ENCODE data around the gene LCN15.

The LCN15 gene

DNA sequence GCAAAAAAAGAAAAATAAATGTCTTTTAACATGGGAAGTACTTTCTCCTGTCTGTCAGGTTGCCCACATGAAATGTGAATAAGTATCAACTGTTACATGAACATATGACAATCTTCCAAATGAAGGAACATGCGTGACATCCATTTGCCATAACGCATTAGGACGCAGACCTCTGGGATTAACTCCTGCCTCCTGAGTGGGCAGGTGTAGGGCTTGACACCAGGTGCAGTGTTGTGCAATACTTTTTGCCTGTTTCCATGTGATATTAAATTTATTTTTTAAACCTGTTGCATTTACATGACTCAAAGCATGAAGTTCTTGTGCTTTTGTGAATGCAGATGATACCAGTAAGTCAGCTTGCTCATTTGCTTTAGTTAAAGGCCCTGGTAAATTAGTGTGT, 18.1 kb upstream of the LCN15 start:
- Histone ChIP-seq H4K5ac (ENCODE audit: low read length) (no peak overlapping the region), H3K79me1 (ENCODE audit: low read length) (no peaks in the 10 kb centered on the region), H2BK120ac (ENCODE audit: low read depth, low read length) (no peak overlapping the region), H3K56ac (ENCODE audit: low read length) (no peak overlapping the region), H3K27me3 (ENCODE audit: insufficient read depth, low read length, poor library complexity) (no peaks in the 10 kb centered on the region), H3K23ac (ENCODE audit: low read length) (no peak overlapping the region), H3K9ac (ENCODE audit: low read length) (no peak overlapping the region), H2AK5ac (ENCODE audit: low read length) (no peak overlapping the region), H3K27ac (ENCODE audit: low read depth, low read length) (no peak overlapping the region), H3K18ac (ENCODE audit: low read length) (no peak overlapping the region), H4K8ac (ENCODE audit: low read depth, low read length) (no peak overlapping the region), H2BK15ac (replicated peaks; ENCODE audit: low read depth) (no peak overlapping the region), H3K4ac (ENCODE audit: low read depth, low read length) (no peak overlapping the region), H2BK5ac (ENCODE audit: low read length) (no peak overlapping the region), H3K4me1 (ENCODE audit: control insufficient read depth, low read depth, low read length) (no peaks in the 10 kb centered on the region), H3K79me2 (ENCODE audit: control insufficient read depth, insufficient read depth, low read length) (no peaks in the 10 kb centered on the region), H3K4me3 (ENCODE audit: low read length) (no peak overlapping the region), H3K36me3 (ENCODE audit: control insufficient read depth, insufficient read depth, low read length) (no peaks in the 10 kb centered on the region), H3K4me2 (ENCODE audit: low read length) (no peak overlapping the region)
- no peak for DNase-seq
- no CpG with 5 or more reads among the region's 3 CpGs for WGBS (ENCODE audit: extremely low coverage, insufficient coverage, low lambda C conversion rate)

DNA sequence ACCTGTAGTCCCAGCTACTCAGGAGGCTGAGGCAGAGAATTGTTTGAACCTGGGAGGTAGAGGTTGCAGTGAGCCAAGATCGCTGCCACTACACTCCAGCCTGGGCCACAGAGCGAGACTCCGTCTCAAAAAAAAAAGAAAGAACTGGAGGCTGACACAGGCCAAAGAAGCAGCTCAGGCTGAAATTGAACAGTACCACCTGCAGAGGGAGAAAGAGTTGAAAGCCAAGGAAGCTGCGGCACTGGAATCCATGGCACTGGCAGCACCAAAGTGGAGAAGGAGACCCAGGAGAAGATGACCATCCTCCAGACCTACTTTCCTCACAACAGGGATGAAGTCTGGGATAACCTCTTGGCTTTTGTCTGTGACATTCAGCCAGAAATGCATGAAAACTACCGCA, 15.5 kb upstream of the LCN15 start:
- no peak overlapping the region for H2BK15ac ChIP-seq (replicated peaks; ENCODE audit: low read depth)
- H3K27ac ChIP-seq (ENCODE audit: low read depth, low read length): no peak overlapping the region
- no peak overlapping the region for H2AK5ac ChIP-seq (ENCODE audit: low read length)
- H4K8ac ChIP-seq (ENCODE audit: low read depth, low read length): no peak overlapping the region
- DNase-seq: no peak
- no peak overlapping the region for H3K23ac ChIP-seq (ENCODE audit: low read length)
- H3K27me3 ChIP-seq (ENCODE audit: insufficient read depth, low read length, poor library complexity): no peaks in the 10 kb centered on the region
- H2BK5ac ChIP-seq (ENCODE audit: low read length): no peak overlapping the region
- no peak overlapping the region for H2BK120ac ChIP-seq (ENCODE audit: low read depth, low read length)
- H3K36me3 ChIP-seq (ENCODE audit: control insufficient read depth, insufficient read depth, low read length): no peaks in the 10 kb centered on the region
- no peak overlapping the region for H3K18ac ChIP-seq (ENCODE audit: low read length)
- no peaks in the 10 kb centered on the region for H3K4me1 ChIP-seq (ENCODE audit: control insufficient read depth, low read depth, low read length)
- H3K79me1 ChIP-seq (ENCODE audit: low read length): no peaks in the 10 kb centered on the region
- no peak overlapping the region for H3K4me3 ChIP-seq (ENCODE audit: low read length)
- no peak overlapping the region for H4K5ac ChIP-seq (ENCODE audit: low read length)
- WGBS (ENCODE audit: extremely low coverage, insufficient coverage, low lambda C conversion rate): no CpG with 5 or more reads among the region's 5 CpGs
- no peak overlapping the region for H3K4me2 ChIP-seq (ENCODE audit: low read length)
- H3K56ac ChIP-seq (ENCODE audit: low read length): no peak overlapping the region
- no peak overlapping the region for H3K9ac ChIP-seq (ENCODE audit: low read length)
- H3K4ac ChIP-seq (ENCODE audit: low read depth, low read length): no peak overlapping the region
- H3K79me2 ChIP-seq (ENCODE audit: control insufficient read depth, insufficient read depth, low read length): no peaks in the 10 kb centered on the region

DNA sequence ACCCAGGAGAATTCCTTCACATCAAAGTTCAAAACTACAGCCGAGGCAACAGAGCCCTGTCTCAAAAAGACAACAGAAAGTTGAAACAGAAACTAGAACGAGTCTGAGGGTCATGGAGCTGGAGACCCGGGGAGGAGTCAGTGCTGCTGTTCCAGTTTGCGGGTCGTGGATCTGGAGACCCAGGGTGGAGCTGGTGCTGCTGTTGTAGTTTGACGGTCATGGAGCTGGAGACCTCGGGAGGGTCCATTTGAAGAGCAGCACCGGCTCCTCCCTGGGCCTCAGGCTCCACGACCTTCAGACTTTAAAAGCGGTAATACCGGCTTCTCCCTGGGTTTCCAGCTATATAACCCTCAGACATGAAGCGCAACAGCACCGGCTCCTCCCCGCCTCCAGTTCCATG, 13.0 kb upstream of the LCN15 start:
- Histone ChIP-seq H3K79me2 (ENCODE audit: control insufficient read depth, insufficient read depth, low read length) (no peaks in the 10 kb centered on the region), H2BK15ac (replicated peaks; ENCODE audit: low read depth) (no peak overlapping the region), H3K56ac (ENCODE audit: low read length) (no peak overlapping the region), H3K9ac (ENCODE audit: low read length) (no peak overlapping the region), H3K79me1 (ENCODE audit: low read length) (no peaks in the 10 kb centered on the region), H3K27me3 (ENCODE audit: insufficient read depth, low read length, poor library complexity) (no peaks in the 10 kb centered on the region), H3K4me3 (ENCODE audit: low read length) (no peak overlapping the region), H2AK5ac (ENCODE audit: low read length) (no peak overlapping the region), H3K4ac (ENCODE audit: low read depth, low read length) (no peak overlapping the region), H2BK5ac (ENCODE audit: low read length) (no peak overlapping the region), H4K5ac (ENCODE audit: low read length) (no peak overlapping the region), H3K4me1 (ENCODE audit: control insufficient read depth, low read depth, low read length) (no peaks in the 10 kb centered on the region), H4K8ac (ENCODE audit: low read depth, low read length) (no peak overlapping the region), H3K4me2 (ENCODE audit: low read length) (no peak overlapping the region), H2BK120ac (ENCODE audit: low read depth, low read length) (no peak overlapping the region), H3K18ac (ENCODE audit: low read length) (no peak overlapping the region), H3K23ac (ENCODE audit: low read length) (no peak overlapping the region), H3K27ac (ENCODE audit: low read depth, low read length) (no peak overlapping the region), H3K36me3 (ENCODE audit: control insufficient read depth, insufficient read depth, low read length) (no peaks in the 10 kb centered on the region)
- no peak for DNase-seq
- no CpG with 5 or more reads among the region's 14 CpGs for WGBS (ENCODE audit: extremely low coverage, insufficient coverage, low lambda C conversion rate)

DNA sequence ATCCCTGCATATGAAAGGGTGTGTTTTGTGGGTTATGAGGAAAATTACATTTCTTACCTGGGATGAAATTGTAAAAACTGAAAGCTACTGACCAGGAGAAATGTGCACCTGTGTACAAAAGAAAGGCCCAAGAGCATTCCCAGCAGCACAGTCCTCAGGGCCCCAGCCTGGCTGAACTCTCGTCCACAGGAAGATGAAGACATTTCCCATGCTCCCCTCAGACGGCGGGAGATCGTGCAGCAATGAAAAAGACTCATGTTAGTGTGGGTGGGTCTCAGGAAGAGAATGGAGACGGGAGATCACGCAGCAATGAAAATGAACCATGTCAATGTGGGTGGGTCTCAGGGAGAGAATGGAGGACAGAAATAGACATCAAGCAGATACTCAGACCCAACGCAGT, 12.6 kb upstream of the LCN15 start:
- Histone ChIP-seq H3K56ac (ENCODE audit: low read length) (no peak overlapping the region), H3K4me3 (ENCODE audit: low read length) (no peak overlapping the region), H3K4me1 (ENCODE audit: control insufficient read depth, low read depth, low read length) (no peaks in the 10 kb centered on the region), H3K79me1 (ENCODE audit: low read length) (no peaks in the 10 kb centered on the region), H3K18ac (ENCODE audit: low read length) (no peak overlapping the region), H3K36me3 (ENCODE audit: control insufficient read depth, insufficient read depth, low read length) (no peaks in the 10 kb centered on the region), H2BK120ac (ENCODE audit: low read depth, low read length) (no peak overlapping the region), H4K8ac (ENCODE audit: low read depth, low read length) (no peak overlapping the region), H3K23ac (ENCODE audit: low read length) (no peak overlapping the region), H3K4ac (ENCODE audit: low read depth, low read length) (no peak overlapping the region), H4K5ac (ENCODE audit: low read length) (no peak overlapping the region), H2BK5ac (ENCODE audit: low read length) (no peak overlapping the region), H3K4me2 (ENCODE audit: low read length) (no peak overlapping the region), H3K27ac (ENCODE audit: low read depth, low read length) (no peak overlapping the region), H3K79me2 (ENCODE audit: control insufficient read depth, insufficient read depth, low read length) (no peaks in the 10 kb centered on the region), H2AK5ac (ENCODE audit: low read length) (no peak overlapping the region), H3K27me3 (ENCODE audit: insufficient read depth, low read length, poor library complexity) (no peaks in the 10 kb centered on the region), H3K9ac (ENCODE audit: low read length) (no peak overlapping the region), H2BK15ac (replicated peaks; ENCODE audit: low read depth) (no peak overlapping the region)
- DNase-seq: no peak
- no CpG with 5 or more reads among the region's 7 CpGs for WGBS (ENCODE audit: extremely low coverage, insufficient coverage, low lambda C conversion rate)

DNA sequence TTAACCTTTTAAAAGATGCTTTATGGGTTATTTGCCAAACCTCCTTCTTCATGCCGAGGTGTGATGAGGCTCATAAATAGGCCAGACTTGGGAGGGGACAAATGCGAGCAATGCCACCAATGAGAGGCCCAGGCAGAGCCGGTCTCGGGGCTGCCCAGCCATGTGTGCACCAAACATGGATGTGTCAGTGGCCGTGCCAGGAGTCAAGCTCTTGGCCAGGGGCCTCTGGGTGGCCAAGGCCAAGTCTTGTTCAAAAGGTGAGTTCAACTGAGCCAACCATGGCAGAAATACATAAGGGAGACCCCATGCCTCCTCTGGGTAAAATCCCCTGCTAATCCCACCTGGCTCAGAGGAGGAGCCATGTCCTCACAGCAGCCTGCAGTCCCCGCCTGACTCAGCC, 10.9 kb upstream of the LCN15 start:
- H2AK5ac ChIP-seq (ENCODE audit: low read length): no peak overlapping the region
- H2BK15ac ChIP-seq (replicated peaks; ENCODE audit: low read depth): no peak overlapping the region
- no peak overlapping the region for H2BK5ac ChIP-seq (ENCODE audit: low read length)
- H4K5ac ChIP-seq (ENCODE audit: low read length): no peak overlapping the region
- no peak overlapping the region for H3K23ac ChIP-seq (ENCODE audit: low read length)
- no peak overlapping the region for H3K56ac ChIP-seq (ENCODE audit: low read length)
- H3K4me1 ChIP-seq (ENCODE audit: control insufficient read depth, low read depth, low read length): no peaks in the 10 kb centered on the region
- no peak overlapping the region for H2BK120ac ChIP-seq (ENCODE audit: low read depth, low read length)
- no peaks in the 10 kb centered on the region for H3K79me2 ChIP-seq (ENCODE audit: control insufficient read depth, insufficient read depth, low read length)
- no peak overlapping the region for H3K4me2 ChIP-seq (ENCODE audit: low read length)
- no peak for DNase-seq
- H3K27me3 ChIP-seq (ENCODE audit: insufficient read depth, low read length, poor library complexity): no peaks in the 10 kb centered on the region
- no peaks in the 10 kb centered on the region for H3K36me3 ChIP-seq (ENCODE audit: control insufficient read depth, insufficient read depth, low read length)
- H3K27ac ChIP-seq (ENCODE audit: low read depth, low read length): no peak overlapping the region
- H3K9ac ChIP-seq (ENCODE audit: low read length): no peak overlapping the region
- no CpG with 5 or more reads among the region's 6 CpGs for WGBS (ENCODE audit: extremely low coverage, insufficient coverage, low lambda C conversion rate)
- H3K79me1 ChIP-seq (ENCODE audit: low read length): no peaks in the 10 kb centered on the region
- H4K8ac ChIP-seq (ENCODE audit: low read depth, low read length): no peak overlapping the region
- no peak overlapping the region for H3K18ac ChIP-seq (ENCODE audit: low read length)
- no peak overlapping the region for H3K4me3 ChIP-seq (ENCODE audit: low read length)
- no peak overlapping the region for H3K4ac ChIP-seq (ENCODE audit: low read depth, low read length)

DNA sequence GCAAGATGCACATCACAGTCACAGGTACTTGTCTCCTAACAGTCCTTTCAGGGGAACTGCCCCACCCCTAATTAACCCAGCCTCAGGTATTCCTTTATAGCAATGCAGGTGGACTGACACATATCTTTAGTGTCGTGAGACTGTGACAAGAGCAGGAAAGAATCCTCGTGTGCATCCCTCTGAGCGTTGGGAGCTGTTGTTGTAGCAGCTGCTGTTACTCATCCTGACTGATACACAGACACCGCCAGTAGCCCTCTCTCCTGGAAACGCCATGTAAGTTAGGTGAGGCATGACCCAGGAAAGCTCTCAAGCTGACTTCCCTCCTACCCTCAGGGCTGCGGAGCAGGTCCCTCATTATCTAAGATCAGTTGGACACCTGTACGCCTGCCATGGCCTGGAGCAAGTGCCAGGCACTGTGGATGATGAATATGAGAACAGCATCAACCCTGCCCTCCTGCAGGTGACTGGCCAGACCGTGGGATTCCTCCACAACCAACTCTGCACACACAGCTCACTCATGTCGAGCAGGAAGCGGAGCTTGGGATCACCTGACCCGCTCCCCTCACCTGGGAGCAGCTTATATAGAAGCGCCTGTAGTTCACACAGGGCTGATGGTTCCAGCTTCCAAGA, 10.2 kb upstream of the LCN15 start:
- Histone ChIP-seq H3K27ac (ENCODE audit: low read depth, low read length) (no peak overlapping the region), H2AK5ac (ENCODE audit: low read length) (no peak overlapping the region), H2BK120ac (ENCODE audit: low read depth, low read length) (no peak overlapping the region), H3K79me2 (ENCODE audit: control insufficient read depth, insufficient read depth, low read length) (no peaks in the 10 kb centered on the region), H2BK15ac (replicated peaks; ENCODE audit: low read depth) (no peak overlapping the region), H3K4me3 (ENCODE audit: low read length) (no peak overlapping the region), H3K56ac (ENCODE audit: low read length) (no peak overlapping the region), H3K4me1 (ENCODE audit: control insufficient read depth, low read depth, low read length) (no peaks in the 10 kb centered on the region), H3K36me3 (ENCODE audit: control insufficient read depth, insufficient read depth, low read length) (no peaks in the 10 kb centered on the region), H3K4me2 (ENCODE audit: low read length) (no peak overlapping the region), H2BK5ac (ENCODE audit: low read length) (no peak overlapping the region), H3K4ac (ENCODE audit: low read depth, low read length) (no peak overlapping the region), H4K8ac (ENCODE audit: low read depth, low read length) (no peak overlapping the region), H3K9ac (ENCODE audit: low read length) (no peak overlapping the region), H3K79me1 (ENCODE audit: low read length) (no peaks in the 10 kb centered on the region), H3K18ac (ENCODE audit: low read length) (no peak overlapping the region), H4K5ac (ENCODE audit: low read length) (no peak overlapping the region), H3K27me3 (ENCODE audit: insufficient read depth, low read length, poor library complexity) (no peaks in the 10 kb centered on the region), H3K23ac (ENCODE audit: low read length) (no peak overlapping the region)
- WGBS (ENCODE audit: extremely low coverage, insufficient coverage, low lambda C conversion rate): no CpG with 5 or more reads among the region's 12 CpGs
- DNase-seq: no peak

Data from mesendoderm (in vitro differentiated cells).